Thoracic aorta (tissue), 2 donors: ENCODE data around the gene FBP1. TPM values are rescaled to one million over a fixed set of nuclear protein-coding genes. Genes with fewer than 3 reads are reported as not detected.

Source experiments
- ATAC-seq: fragments of 150-250 bp; one replicate; pipeline ENCODE4 v1.8.0; 2017; ENCODE audit warnings: low read depth; ENCODE audit not compliant: insufficient number of reproducible peaks, low FRiP score
- DNase-seq: peaks from one replicate; pipeline ENCODE4 v3.0.0-alpha.2; 2020; ENCODE audit warnings: low spot score
- H3K27ac ChIP-seq, 2 donors: fragments of 200-600 bp; sonication (generic); 1 replicate in 1 of 2; 2 replicates in 1 of 2; pipeline ENCODE4 v1.5.1; 2016; ENCODE audit warnings: mild to moderate bottlenecking in 2 of 2, moderate library complexity in 2 of 2
- H3K27me3 ChIP-seq: fragments of 200-600 bp; sonication (generic); replicated peaks from 2 replicates; pipeline ENCODE4 v1.6.0; 2016; ENCODE audit warnings: mild to moderate bottlenecking; ENCODE audit not compliant: insufficient read depth
- H3K36me3 ChIP-seq: fragments of 200-600 bp; sonication (generic); one replicate; pipeline ENCODE4 v1.5.1; 2016
- H3K4me1 ChIP-seq, 2 donors: fragments of 200-600 bp; sonication (generic); 1 replicate in 1 of 2; 2 replicates in 1 of 2; pipeline versions ENCODE4 v1.5.1 to v1.6.0; 2016; ENCODE audit warnings: low read depth in 2 of 2, mild to moderate bottlenecking in 1 of 2; ENCODE audit not compliant: control insufficient read depth in 1 of 2
- H3K4me3 ChIP-seq: fragments of 200-600 bp; sonication (generic); 2 replicates; pipeline ENCODE4 v1.5.1; 2016; ENCODE audit warnings: mild to moderate bottlenecking
- H3K9me3 ChIP-seq: fragments of 200-600 bp; sonication (generic); 2 replicates; pipeline ENCODE4 v1.5.1; 2016
- CTCF ChIP-seq: fragments of 200-600 bp; sonication (generic); IDR thresholded peaks from one replicate; pipeline ENCODE4 v1.5.1; 2019; ENCODE audit warnings: antibody characterized with exemption
- total RNA-seq, 2 donors: library from RNA; depleted of rRNA; stranded (reverse); fragments of >200 nt; gene quantifications; one replicate each; pipeline versions ENCODE4 v1.1.0 to v1.2.3, GENCODE V29; 2016

Gene FBP1
- total RNA-seq, 2 donors from 2014 or later, result 3.8 to 6.6 TPM

- no peak overlapping the region for H3K27ac ChIP-seq
- DNase-seq (no peak), ATAC-seq (no peak)
- no peaks in the 10 kb centered on the region for H3K4me1 ChIP-seq
- H3K27me3 ChIP-seq, result no peaks in the 10 kb centered on the region
- no peaks in the 10 kb centered on the region for H3K36me3 ChIP-seq
- TF ChIP-seq CTCF, result no peak
- H3K4me3 ChIP-seq, result no peak overlapping the region
- H3K9me3 ChIP-seq, result no peaks in the 10 kb centered on the region
Observed at GRCh38 chr9:94560237-94560636, 79.1 kb downstream of the FBP1 start.

- no peaks in the 10 kb centered on the region for H3K36me3 ChIP-seq
- DNase-seq (no peak), ATAC-seq (no peak)
- no peak overlapping the region for H3K4me3 ChIP-seq
- no peak for TF ChIP-seq CTCF
- no peaks in the 10 kb centered on the region for H3K4me1 ChIP-seq
- H3K27ac ChIP-seq, result no peak overlapping the region
- no peaks in the 10 kb centered on the region for H3K27me3 ChIP-seq
- H3K9me3 ChIP-seq, result no peaks in the 10 kb centered on the region
Observed at GRCh38 chr9:94557376-94557775, 81.9 kb downstream of the FBP1 start.

- ATAC-seq, result no peak
- no peak for DNase-seq
- TF ChIP-seq CTCF, result peak; percentile 13
- H3K27me3 ChIP-seq, result no peaks in the 10 kb centered on the region
- no peaks in the 10 kb centered on the region for H3K36me3 ChIP-seq
- no peak within 1 kb of the TSS for H3K27ac ChIP-seq
- no peaks in the 10 kb centered on the region for H3K4me1 ChIP-seq
- peak within 1 kb of the TSS; percentile 47 for H3K4me3 ChIP-seq
- no peaks in the 10 kb centered on the region for H3K9me3 ChIP-seq
Observed at GRCh38 chr9:94554439-94555331, 84.6 kb downstream of the FBP1 start, which contains the start of gene PCAT7. PCAT7 (plus strand) TSS chr9:94555083.

- H3K27me3 ChIP-seq, result no peaks in the 10 kb centered on the region
- no peak for ATAC-seq
- DNase-seq, result no peak
- no peak overlapping the region for H3K27ac ChIP-seq
- no peak for TF ChIP-seq CTCF
- H3K4me1 ChIP-seq, result no peaks in the 10 kb centered on the region
- no peaks in the 10 kb centered on the region for H3K9me3 ChIP-seq
- H3K36me3 ChIP-seq, result no peaks in the 10 kb centered on the region
- no peak overlapping the region for H3K4me3 ChIP-seq
Observed at GRCh38 chr9:94554078-94554438, 85.3 kb downstream of the FBP1 start.

Other genes with a start within 250 kb of the FBP1 start
- not detected for gene PCAT7, start 84.4 kb downstream of the FBP1 start, total RNA-seq
- gene FBP2, start 45.7 kb downstream of the FBP1 start, total RNA-seq, result under 1 TPM in 1 of 2 donors, not detected in 1; 0.49 TPM
- gene AOPEP, start 87.2 kb upstream of the FBP1 start, total RNA-seq, result 100 to 1,000 TPM; 494 to 668 TPM